Natural killer cell (primary cell): ENCODE data around the gene MPPED1. TPM values are rescaled to one million over a fixed set of nuclear protein-coding genes. Genes with fewer than 3 reads are reported as not detected.

Source experiments
- ATAC-seq, 3 donors: fragments of 150-1000 bp in 2 of 3; fragments of 200-7000 bp in 1 of 3; cut with Tn5 transposase; 1 replicate in 1 of 3; 2 replicates in 2 of 3; pipeline ENCODE4 v1.10.0; 2021; ENCODE audit warnings: mild to moderate bottlenecking in 2 of 3, moderate library complexity in 2 of 3
- DNase-seq, 2 donors: peaks; one replicate each; pipeline versions ENCODE4 v3.0.0 to v3.0.0-alpha.2; 2013 to 2021; ENCODE audit warnings: mixed read lengths in 1 of 2
- H3K27ac ChIP-seq: one replicate; pipeline ENCODE4 v1.5.1; 2013; ENCODE audit warnings: mild to moderate bottlenecking, low read length
- H3K27me3 ChIP-seq: one replicate; pipeline ENCODE4 v1.6.1; 2013; ENCODE audit warnings: low read length; ENCODE audit not compliant: control insufficient read depth, insufficient read depth
- H3K36me3 ChIP-seq: one replicate; pipeline ENCODE4 v1.6.1; 2013; ENCODE audit warnings: low read length; ENCODE audit not compliant: control insufficient read depth, insufficient read depth
- H3K4me1 ChIP-seq: one replicate; pipeline ENCODE4 v1.6.1; 2013; ENCODE audit warnings: low read length; ENCODE audit not compliant: control insufficient read depth, insufficient read depth
- H3K4me3 ChIP-seq: one replicate; pipeline ENCODE4 v1.5.1; 2013; ENCODE audit warnings: low read length
- H3K9me3 ChIP-seq: one replicate; pipeline ENCODE4 v1.6.1; 2013; ENCODE audit warnings: low read length; ENCODE audit not compliant: control insufficient read depth, insufficient read depth
- H3K27ac Mint-ChIP-seq, 2 donors: one replicate each; pipeline ENCODE4 v1.8.0; 2022; ENCODE audit warnings: mild to moderate bottlenecking in 2 of 2, mixed read lengths in 2 of 2, moderate library complexity in 1 of 2
- H3K27me3 Mint-ChIP-seq, 2 donors: one replicate each; pipeline ENCODE4 v1.8.0; 2022; ENCODE audit warnings: low read depth in 2 of 2, mixed read lengths in 2 of 2
- H3K36me3 Mint-ChIP-seq: one replicate; pipeline ENCODE4 v1.8.0; 2022; ENCODE audit warnings: mixed read lengths
- H3K4me1 Mint-ChIP-seq, 2 donors: one replicate each; pipeline ENCODE4 v1.8.0; 2022; ENCODE audit warnings: mixed read lengths in 2 of 2
- H3K4me3 Mint-ChIP-seq: one replicate; pipeline ENCODE4 v1.8.0; 2022; ENCODE audit warnings: mild to moderate bottlenecking, moderate library complexity, mixed read lengths
- H3K9me3 Mint-ChIP-seq, 2 donors: one replicate each; pipeline ENCODE4 v1.8.0; 2022; ENCODE audit warnings: mixed read lengths in 2 of 2
- CTCF ChIP-seq: fragments of 200-600 bp; IDR thresholded peaks from one replicate; pipeline ENCODE4 v1.8.0; 2022; ENCODE audit warnings: antibody characterized with exemption
- WGBS: methylation state at CpG from one replicate; pipeline ENCODE4 v1.1.7; 2013; ENCODE audit warnings: missing lambda C conversion rate; ENCODE audit not compliant: insufficient coverage; 5-methylcytosine and 5-hydroxymethylcytosine counted together
- intact Hi-C: fragments of 100-400 bp; cut with micrococcal nuclease; formaldehyde crosslinking; loops from one replicate; pipeline ENCODE4 v1.14.2; 2022
- total RNA-seq, 4 donors: library from RNA; stranded (reverse); fragments of 120-200 nt in 1 of 4; gene quantifications; one replicate each; pipeline versions ENCODE4 v1.2.3 to v1.2.4, GENCODE V29; 2013 to 2022

MPPED1 gene
- total RNA-seq, 3 donors from 2014 or later (not counting 1 experiment from before 2014, with no cell fraction given) = not detected

- ATAC-seq = no peak
- Mint-ChIP-seq H3K36me3 (no peaks in the 10 kb centered on the region), H3K27me3 (peaks cover 20 to 29% of the 10 kb centered on the region in 2 donors), H3K4me1 (no peaks in the 10 kb centered on the region), H3K27ac (no peak overlapping the region), H3K4me3 (no peak overlapping the region), H3K9me3 (no peaks in the 10 kb centered on the region)
- Histone ChIP-seq H3K36me3 (no peaks in the 10 kb centered on the region), H3K4me1 (no peaks in the 10 kb centered on the region), H3K4me3 (no peak overlapping the region), H3K27ac (no peak overlapping the region), H3K9me3 (no peaks in the 10 kb centered on the region), H3K27me3 (no peaks in the 10 kb centered on the region)
- intact Hi-C loops = no loop called here
- WGBS = 82% methylated on average over 14 of the region's 15 CpGs
- DNase-seq = no peak
- no peak for TF ChIP-seq CTCF
Measured at GRCh38 chr22:43404673-43405385, 7.0 kb upstream of the MPPED1 start.

GRCh38 chr22:43406186-43406790, 5.5 kb upstream of the MPPED1 start:
- H3K27me3 Mint-ChIP-seq = peaks cover 31 to 37% of the 10 kb centered on the region in 2 donors
- Histone ChIP-seq H3K27ac (no peak overlapping the region), H3K36me3 (no peaks in the 10 kb centered on the region), H3K27me3 (peaks cover 3% of the 10 kb centered on the region), H3K4me3 (no peak overlapping the region), H3K4me1 (no peaks in the 10 kb centered on the region), H3K9me3 (no peaks in the 10 kb centered on the region)
- DNase-seq (no peak), ATAC-seq (no peak)
- H3K27ac Mint-ChIP-seq = no peak overlapping the region
- TF ChIP-seq CTCF = no peak
- no peaks in the 10 kb centered on the region for H3K36me3 Mint-ChIP-seq
- H3K4me3 Mint-ChIP-seq = no peak overlapping the region
- WGBS = 76% methylated on average over 12 of the region's 12 CpGs
- no peaks in the 10 kb centered on the region for H3K4me1 Mint-ChIP-seq
- intact Hi-C loops = no loop called here
- no peaks in the 10 kb centered on the region for H3K9me3 Mint-ChIP-seq

- no peaks in the 10 kb centered on the region for H3K4me1 ChIP-seq
- no peak for TF ChIP-seq CTCF
- Mint-ChIP-seq H3K36me3 (no peaks in the 10 kb centered on the region), H3K4me1 (no peaks in the 10 kb centered on the region), H3K27me3 (peaks cover 33 to 39% of the 10 kb centered on the region in 2 donors), H3K4me3 (no peak overlapping the region), H3K27ac (no peak overlapping the region), H3K9me3 (no peaks in the 10 kb centered on the region)
- H3K27ac ChIP-seq = no peak overlapping the region
- no peaks in the 10 kb centered on the region for H3K9me3 ChIP-seq
- H3K27me3 ChIP-seq = peaks cover 3% of the 10 kb centered on the region
- no peak overlapping the region for H3K4me3 ChIP-seq
- no peaks in the 10 kb centered on the region for H3K36me3 ChIP-seq
- DNase-seq (no peak), ATAC-seq (no peak)
- intact Hi-C loops = no loop called here
- WGBS = 68% methylated on average over 4 of the region's 4 CpGs
Measured at GRCh38 chr22:43407591-43407990, 4.2 kb upstream of the MPPED1 start.
